HG03575 (cell line): ENCODE measurements around the gene EBI3.
"Not testable (repeated sequence)": the region's sequence is repeated elsewhere in the genome, so short reads cannot be mapped to it uniquely, and the experiment has no call there.

Source experiments
- ATAC-seq: cut with Tn5 transposase; IDR thresholded peaks from one replicate; pipeline ENCODE4 v1.9.1; 2021; ENCODE audit not compliant: unreplicated experiment, insufficient number of reproducible peaks, low FRiP score; ENCODE audit errors: extremely low read depth

EBI3 gene

DNA sequence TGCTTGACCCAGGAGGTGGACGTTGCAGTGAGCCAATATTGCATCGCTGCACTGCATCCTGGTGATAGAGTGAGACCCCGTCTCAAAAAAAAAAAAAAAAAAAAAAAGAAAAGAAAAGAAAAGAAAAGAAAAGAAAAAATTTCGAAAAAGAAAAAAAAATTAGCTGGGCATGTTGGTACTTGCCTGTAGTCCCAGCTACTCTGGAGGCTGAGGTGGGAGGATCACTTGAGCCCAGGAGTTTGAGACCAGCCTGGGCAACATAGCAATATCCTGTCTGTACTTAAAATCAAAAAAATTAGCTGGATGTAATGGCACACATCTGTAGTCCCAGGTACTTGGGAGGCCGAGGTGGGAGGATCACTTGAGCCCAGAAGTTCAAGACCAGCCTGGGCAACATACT is 2.8 kb downstream of the EBI3 start:
- ATAC-seq: not testable (repeated sequence)

DNA sequence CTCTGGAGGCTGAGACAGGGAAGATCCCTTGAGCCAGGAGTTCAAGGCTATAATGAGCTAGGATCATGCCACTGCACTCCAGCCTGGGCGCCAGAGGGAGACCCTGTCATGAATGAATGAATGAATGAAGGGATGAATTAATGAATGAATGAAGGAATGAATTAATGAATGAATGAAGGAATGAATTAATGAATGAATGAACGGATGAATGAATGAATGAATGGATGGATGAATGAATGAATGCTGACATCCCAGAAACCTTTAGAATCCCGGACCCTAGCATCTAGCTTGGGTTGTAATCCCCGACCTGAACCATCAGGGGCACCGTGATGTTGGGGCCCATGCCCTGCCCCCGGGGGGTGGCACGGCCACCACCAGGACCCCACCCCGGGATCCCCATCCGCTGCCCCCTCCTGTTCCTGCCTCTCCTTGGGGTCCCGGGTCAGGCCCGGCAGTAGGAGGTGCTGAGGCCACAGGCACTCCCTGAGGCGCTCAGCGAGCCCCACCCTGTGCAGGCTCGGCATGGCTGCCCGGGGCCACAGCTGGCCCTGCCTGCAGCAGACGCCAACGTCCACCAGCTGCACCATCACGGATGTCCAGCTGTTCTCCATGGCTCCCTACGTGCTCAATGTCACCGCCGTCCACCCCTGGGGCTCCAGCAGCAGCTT is 3.4 kb downstream of the EBI3 start:
- no peak for ATAC-seq

DNA sequence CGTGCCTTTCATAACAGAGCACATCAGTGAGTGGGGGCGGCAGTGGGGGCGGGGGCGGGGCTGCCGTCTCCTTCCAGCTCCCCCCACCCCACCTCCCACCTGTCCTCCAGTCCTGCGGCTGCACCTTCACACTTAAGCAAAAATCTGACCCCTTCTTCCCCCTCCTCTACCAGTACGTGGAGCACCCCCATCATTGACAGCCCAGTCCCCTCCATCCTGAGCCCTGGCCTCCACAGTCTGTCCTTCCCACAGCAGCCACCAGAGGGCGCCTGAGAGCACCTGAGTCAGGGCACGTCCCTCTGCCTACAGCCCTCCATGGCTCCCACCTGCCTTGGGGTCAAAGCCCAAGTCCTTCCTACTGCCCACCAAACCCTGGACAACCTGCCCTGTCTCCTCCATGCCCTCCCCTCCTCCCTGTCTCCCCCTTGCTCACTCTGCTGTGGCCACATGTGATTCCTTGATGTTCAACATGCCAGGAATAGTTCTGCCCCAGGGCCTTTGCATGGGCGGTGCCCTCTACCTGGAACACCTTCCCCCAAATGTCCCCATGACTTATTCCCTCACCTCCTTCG is 4.0 kb downstream of the EBI3 start:
- ATAC-seq: no peak

DNA sequence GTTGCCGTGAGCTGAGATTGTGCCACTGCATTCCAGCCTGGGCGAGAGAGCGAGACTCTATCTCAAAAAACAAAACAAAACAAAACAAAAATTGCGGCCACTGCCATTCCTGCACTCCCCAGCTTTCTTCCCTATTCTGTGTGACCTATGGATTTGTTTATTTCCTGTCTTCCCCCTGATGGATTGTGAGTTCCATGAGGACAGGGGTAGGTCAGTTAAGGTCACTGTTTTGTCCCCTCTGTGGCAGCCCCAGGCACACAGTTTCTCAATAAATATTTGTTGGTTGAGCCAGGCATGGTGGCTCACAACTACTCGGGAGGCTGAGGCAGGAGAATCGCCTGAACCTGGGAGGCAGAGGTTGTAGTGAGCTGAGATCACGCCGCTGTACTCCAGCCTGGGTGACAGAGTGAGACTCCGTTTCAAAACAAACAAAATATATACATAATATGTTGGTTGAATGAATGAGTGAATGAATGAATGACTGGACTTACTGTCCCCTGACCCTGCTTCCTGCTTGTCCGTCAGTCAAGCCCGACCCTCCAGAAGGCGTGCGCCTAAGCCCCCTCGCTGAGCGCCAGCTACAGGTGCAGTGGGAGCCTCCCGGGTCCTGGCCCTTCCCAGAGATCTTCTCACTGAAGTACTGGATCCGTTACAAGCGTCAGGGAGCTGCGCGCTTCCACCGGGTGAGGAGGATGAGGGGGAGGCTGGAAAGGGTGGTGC is 5.0 kb downstream of the EBI3 start:
- no peak for ATAC-seq

DNA sequence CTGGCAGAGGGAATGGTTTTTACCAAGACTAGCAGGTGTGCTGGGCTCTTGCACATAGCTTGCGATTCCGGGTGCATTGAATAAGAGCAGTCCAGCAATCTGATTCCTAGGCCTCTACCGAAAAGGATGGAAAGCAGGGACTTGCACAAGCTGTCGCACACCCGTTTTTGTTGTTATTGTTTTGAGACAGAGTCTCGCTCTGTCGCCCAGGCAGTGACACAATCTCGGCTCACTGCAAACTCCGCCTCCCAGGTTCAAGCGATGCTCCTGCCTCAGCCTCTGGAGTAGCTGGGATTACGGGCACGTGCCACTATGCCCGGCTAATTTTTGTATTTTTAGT is 5.5 kb downstream of the EBI3 start:
- no peak for ATAC-seq

DNA sequence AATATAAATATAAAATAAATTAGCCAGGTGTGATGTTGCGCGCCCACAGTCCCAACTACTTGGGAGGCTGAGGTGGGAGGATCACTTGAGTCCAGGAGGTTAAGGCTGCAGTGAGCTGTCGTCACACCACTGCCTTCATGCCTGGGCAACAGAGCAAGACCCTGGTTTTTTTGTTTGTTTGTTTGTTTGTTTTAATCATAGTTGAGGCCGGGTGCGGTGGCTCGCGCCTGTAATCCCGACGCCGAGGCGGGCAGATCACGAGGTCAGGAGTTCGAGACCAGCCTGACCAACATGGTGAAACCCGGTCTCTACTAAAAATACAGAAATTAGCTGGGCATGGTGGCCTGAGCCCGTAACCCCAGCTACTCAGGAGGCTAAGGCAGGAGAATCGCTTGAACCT is 8.2 kb downstream of the EBI3 start:
- ATAC-seq: not testable (repeated sequence)

DNA sequence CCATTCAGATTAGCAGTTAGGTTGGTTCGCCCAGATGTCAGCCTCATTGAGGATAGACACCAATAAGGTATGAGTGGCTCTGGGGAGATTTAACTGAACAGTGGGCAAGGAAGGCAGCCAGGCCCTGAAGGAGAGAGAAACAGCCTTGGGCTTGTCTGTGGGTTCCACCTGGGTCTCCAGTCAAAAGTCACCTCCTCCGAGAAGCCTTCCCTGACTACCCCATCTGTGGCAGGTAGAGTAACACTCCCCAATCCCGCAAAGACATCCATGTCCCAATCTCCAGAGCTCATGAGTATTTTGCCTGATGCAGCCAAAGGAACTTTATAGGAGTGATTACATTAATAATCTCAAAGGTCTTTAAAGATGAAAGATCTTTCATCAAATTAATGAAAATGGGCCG is 9.5 kb downstream of the EBI3 start:
- ATAC-seq: no peak

DNA sequence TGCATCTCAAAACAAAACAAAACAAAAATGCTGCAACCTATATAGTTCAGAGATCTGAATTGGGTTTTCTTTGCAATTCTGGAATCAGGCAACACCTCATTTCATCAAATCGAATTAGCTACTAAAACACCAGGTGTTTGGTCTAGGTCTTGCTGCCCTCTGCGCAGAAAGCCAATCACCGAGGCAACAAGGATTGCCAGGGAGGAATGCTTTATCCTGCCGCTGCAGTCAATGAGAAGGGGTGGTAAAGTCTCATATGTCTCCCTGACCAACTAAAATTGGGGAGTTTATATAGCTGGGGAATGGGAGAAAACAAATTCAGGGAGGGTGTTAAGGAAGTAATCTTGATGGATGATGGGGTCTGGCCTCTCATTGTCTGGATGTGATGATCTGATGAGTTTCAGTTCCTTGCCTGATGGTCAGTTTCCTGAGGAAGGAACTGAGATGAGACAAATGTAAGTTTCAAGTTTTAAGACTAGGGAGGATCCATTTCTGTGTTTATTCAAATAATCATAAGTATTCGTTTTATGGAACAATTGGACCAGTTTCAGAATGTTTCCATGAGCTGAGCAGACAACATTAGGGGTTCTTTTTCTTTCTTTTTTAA is 12.6 kb downstream of the EBI3 start:
- ATAC-seq: no peak

DNA sequence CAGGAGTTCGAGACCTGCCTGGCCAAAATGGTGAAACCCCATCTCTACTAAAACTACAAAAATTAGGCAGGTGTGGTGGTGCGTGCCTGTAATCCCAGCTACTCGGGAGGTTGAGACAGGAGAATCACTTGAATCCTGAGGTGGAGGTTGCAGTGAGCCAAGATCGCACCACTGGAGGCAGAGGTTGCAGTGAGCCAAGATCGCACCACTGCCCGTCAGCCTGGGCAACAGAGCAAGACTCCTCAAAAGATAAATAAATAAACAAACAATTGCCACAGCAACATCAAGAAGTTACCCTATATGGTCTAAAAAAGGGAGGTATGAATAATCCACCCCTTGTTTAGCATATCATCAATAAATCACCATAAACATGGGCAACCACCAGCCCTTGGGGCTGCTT is 16.6 kb downstream of the EBI3 start:
- not testable (repeated sequence) for ATAC-seq

DNA sequence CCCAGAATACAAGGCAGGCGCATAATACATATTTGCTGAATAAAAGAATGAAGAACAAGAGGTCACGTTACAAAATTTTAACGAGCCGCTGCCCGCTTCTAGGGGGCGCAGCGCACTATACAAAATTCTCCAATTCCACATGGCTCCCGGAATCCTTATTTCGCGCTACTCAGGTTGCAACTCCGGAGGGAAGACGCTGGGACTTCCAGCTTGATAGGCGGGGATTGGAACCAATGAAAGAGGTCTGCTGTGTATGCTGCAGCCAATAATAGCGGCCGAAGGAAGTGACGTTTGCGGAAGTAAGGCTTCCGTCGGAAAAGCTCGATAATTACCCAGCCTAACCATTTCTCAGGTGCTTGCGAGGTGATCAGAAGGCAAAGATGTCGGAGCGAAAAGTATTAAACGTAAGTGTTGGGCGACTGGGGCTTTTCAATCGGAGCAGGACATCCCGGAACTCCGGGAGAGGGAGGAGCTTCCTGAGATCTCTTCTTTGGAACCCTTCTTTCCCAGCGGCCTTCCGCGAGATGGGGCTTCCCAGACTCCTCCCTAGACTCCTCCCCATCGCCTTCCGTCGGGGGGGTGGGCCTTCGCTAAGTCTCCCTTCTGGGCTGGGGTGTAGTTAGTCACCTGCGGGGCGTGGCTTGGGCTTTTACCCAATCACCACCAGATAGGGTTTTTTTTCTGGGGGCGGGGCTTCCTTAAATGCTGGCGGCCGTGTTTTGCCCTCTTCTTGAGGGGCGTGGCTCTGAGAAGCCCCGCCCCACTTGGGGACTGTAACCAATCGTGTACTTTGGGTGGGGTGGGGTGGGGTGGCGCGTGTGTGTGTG is 17.7 kb downstream of the EBI3 start, which contains the start of gene YJU2:
Gene YJU2, plus strand, starts transcription at position 314 of the 827 bp plus-strand sequence. Its CDS starts 67 bp downstream, at position 381.
- peak; percentile 45 for ATAC-seq

DNA sequence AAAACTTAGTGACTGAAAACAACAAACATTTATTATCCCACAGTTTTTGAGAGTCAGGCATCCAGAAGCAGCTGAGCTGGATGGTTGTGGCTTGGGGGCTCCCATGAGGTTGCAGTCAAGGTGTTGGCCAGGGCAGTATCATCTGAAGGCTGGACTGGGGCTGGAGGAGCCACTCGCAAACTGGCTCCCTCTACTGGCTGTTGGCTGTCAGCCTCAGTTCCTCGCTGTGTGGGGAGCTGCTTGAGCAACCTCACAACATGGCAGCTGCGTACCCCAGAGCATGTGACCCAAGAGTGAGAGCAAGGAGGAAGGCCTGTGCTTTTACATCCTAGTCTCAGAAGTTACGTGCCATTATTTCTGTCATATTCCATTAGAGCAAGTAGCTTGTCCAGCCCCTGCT is 27.2 kb downstream of the EBI3 start:
- no peak for ATAC-seq

DNA sequence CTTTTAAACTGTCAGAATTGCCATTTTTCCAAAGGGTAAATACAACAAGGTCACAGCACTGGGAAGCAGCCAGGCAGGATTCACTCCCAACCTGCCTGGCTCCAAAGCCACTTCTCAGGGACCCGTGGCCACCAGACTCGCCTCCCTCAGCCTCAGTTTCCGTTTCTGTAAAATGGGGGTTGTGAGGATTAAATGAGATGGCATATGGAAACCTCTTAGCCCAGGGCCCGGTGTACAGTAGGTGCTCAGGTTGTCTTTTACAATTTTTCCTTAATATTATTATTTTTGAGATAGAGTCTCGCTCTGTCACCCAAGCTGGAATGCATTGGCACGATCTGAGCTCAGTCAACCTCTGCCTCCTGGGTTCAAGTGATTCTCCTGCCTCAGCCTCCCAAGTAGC is 27.7 kb downstream of the EBI3 start:
- ATAC-seq: no peak

DNA sequence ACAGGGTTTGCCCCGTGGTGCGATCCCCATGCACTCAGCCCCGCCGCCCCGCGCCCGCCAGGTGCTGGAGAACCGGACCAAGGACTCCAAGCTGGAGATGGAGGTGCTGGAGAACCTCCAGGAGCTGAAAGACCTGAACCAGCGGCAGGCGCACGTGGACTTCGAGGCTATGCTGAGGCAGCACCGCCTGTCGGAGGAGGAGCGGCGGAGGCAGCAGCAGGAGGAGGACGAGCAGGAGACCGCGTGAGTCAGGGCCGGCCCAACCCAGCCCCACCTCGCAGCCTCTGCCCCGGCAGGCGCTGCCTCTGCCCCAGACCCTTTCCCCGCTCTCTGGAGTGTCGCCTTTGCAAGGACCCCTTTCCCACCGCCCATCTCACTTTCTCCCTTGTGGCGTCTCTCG is 28.9 kb downstream of the EBI3 start:
- no peak for ATAC-seq

DNA sequence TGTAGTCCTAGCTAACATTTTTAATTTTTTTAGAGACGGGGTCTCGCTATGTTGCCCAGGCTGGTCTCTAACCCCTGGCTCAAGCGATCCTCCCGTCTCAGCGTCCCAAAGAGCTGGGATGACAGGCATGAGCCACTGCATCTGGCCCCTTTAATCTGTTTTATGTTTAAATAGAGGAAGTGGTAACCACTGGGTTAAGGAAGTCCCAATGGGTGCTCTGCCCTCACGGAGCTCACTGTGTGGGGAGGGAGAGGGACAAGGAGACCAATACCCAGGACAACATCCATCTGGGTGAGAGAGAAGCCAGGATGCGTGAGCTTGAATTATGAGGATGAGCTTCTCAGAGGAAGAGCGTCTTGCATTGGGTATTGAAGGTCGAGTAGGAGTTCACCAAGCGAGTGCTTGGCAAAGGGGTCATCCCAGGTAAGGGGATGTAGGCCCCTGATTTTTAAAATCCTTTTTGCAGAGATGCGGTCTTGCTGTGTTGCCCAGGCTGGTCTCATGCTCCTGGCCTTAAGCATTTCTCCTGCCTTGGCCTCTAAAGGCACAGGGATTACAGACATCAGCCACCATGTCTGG is 31.4 kb downstream of the EBI3 start:
- ATAC-seq: no peak

DNA sequence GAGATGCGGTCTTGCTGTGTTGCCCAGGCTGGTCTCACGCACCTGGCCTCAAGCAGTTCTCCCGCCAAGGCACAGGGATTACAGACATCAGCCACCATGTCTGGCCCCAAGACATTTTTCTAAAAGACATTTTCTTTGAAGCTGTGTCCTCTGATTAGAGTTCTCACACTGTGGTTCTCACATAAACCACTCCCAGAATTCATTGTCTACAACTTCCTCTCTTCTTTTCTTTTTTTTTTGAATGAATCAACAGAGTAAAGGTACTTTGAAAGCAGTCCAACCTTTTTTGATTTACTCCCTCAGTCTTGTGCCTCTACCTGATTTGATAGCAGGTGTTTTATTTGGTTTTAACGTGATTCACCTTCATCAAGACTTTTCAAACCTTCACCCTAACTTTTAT is 35.5 kb downstream of the EBI3 start:
- no peak for ATAC-seq

DNA sequence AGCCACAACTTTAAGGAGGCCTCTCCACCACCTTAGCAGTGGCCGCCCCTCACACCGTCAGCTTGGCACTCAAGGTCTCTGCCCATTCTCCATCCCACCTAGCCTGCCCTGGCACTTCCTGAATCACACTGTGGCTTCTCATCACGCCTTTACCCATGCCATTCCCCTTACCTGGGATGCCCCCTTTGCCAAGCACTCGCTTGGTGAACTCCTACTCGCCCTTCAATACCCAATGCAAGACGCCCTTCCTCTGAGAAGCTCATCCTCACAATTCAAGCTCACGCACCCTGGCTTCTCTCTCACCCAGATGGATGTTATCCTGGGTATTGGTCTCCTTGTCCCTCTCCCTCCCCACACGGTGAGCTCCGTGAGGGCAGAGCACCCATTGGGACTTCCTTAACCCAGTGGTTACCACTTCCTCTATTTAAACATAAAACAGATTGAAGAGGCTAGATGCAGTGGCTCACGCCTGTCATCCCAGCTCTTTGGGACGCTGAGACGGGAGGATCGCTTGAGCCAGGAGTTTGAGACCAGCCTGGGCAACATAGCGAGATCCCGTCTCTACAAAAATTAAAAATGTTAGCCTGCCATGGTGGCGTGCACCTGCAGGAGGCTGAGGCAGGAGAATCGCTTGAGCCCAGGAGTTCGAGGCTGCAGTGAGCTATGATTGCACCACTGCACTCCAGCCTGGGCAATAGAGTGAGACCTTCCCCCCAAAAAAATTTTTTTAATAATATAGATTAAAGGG is 37.1 kb downstream of the EBI3 start:
- no peak for ATAC-seq

DNA sequence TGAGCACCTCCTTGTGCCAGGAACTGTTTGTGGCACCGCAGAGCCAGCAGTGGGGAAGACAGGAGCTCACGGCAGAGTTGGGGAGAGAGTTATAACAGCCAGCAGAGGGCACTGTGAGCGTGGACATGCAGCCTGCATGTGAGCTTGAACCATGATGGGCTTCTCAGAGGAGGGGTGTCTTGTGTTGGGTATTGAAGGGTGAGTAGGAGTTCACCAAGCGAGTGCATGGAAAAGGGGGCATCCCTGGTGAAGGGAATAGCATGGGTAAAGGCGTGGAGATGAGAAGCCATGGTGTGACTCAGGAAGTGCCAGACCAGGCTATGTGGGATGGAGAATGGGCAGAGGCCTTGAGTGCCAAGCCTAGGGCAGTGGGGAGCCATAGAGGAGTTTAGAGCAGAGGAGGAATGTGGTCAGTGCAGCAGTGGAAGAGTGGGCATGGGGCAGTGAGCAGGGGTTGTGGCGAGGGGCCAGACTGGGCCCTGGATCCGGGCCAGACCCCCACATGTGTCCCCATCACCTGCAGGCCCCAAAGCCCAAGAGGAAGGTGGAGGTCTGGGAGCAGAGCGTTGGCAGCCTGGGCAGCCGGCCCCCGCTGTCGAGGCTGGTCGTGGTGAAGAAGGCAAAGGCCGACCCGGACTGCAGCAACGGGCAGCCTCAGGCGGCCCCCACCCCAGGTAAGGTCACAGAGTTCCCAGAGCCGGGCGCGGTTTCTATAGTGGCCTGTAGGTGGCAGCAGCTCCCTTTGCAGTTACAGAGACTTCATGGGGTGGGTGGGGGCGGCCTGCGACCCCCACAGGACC is 38.0 kb downstream of the EBI3 start:
- ATAC-seq: no peak
